ENCODE data around the gene FKBP2.
A peak's percentile ranks its signal among the peaks of the same experiment; 100 is the strongest.

FKBP2 gene

DNA sequence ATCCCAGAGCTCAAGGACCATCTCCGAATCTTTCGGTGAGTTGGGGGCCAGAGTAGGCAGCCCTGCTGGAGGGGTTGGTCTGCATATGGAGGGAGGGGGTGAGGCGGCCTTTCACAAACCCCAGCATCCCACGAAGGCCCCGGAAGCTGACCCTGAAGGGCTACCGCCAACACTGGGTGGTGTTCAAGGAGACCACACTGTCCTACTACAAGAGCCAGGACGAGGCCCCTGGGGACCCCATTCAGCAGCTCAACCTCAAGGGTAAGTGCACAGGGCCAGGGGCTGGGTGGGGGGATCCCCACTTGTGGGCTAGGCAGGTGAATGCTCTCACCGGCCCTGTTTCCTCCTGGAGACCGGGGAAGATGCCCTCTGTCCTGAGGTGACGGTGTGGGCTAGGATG lies 21.1 kb upstream of the FKBP2 start:
- DNase-seq, result no peak

GRCh38 chr11:64220271-64220670 lies 20.6 kb upstream of the FKBP2 start:
- no peak for DNase-seq

DNA sequence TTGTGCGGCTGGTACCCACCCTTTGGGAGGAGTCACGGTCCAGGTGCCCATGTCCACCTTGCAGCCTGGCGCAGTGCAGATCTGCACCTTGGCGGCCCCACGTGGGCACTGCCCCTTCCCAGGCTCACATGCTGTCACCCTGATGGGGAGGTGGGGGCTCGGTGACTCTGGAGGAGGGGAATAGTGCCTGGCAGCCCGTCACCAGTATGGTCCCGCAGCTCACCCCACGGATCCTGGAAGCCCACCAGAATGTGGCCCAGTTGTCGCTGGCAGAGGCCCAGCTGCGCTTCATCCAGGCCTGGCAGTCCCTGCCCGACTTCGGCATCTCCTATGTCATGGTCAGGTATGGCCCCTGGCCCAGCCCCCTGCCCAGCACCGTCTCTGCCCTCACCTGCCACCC lies 20.1 kb upstream of the FKBP2 start:
- DNase-seq, result no peak

DNA sequence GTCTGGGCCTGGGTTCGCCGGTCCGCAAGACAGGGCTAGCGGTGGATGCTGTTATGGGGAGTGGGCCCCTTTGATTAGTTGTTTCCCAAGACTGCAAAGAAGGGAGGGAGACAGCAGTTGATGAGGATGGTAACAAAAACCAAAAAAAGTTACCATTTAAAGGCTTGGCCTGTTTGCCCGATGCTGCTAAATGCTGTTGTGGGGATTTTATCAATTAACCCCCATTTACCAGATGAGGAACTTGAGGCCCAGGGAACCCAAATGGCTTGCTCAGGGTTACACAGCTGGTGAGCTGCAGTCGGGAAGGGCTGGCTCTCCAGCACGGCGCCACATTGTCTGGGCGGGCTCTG lies 18.3 kb upstream of the FKBP2 start:
- no peak for DNase-seq

DNA sequence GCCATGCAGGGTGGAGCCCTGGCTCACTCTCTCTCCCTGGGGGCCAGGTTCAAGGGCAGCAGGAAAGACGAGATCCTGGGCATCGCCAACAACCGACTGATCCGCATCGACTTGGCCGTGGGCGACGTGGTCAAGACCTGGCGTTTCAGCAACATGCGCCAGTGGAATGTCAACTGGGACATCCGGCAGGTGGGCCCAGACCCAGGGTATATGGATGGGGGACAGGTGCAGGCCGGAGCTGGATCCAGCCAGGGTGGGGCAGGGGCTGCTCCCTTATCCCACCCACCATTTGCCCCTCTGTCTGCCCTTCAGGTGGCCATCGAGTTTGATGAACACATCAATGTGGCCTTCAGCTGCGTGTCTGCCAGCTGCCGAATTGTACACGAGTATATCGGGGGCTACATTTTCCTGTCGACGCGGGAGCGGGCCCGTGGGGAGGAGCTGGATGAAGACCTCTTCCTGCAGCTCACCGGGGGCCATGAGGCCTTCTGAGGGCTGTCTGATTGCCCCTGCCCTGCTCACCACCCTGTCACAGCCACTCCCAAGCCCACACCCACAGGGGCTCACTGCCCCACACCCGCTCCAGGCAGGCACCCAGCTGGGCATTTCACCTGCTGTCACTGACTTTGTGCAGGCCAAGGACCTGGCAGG lies 17.8 kb upstream of the FKBP2 start:
- no peak for DNase-seq

- DNase-seq, result no peak
These were observed 16.6 kb upstream of the FKBP2 start for GRCh38 chr11:64224151-64224890.

- DNase-seq, result no peak
These were observed 15.8 kb upstream of the FKBP2 start for GRCh38 chr11:64224891-64225607.

GRCh38 chr11:64225608-64226506 lies 15.0 kb upstream of the FKBP2 start, which contains the start of the genes NUDT22 and TRPT1:
Gene NUDT22 (plus strand): TSS chr11:64226274. CDS start chr11:64226653, 379 bp downstream.
Gene TRPT1 (minus strand): TSS chr11:64226186. CDS start chr11:64225860, 326 bp downstream.
- peak; percentile 69 for DNase-seq

GRCh38 chr11:64226507-64227051 lies 14.3 kb upstream of the FKBP2 start:
- DNase-seq, result no peak

DNA sequence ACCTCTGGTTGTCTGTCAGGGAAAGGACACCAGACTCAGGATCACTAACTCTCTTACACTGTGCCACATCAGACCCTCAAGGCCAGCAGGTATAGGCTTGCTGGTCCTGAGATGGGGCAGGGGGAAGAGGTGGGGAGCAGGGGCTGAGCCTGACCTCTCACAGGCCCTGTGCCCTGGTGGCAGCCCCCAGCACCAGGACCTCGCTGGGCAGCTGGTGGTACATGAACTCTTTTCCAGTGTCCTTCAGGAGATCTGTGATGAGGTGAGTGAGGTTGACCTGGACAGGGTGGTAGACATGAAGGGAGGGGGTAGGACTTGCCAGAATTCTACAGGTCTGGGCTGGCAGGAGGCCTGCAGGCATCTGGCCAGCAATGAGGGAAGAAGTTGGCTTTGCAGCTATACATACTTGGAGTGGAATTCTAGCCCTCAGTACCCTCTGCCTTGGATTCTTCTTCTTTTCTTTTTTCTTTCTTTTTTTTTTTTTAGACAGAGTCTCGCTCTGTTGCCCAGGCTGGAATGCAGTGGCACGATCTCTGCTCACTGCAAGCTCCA lies 13.4 kb upstream of the FKBP2 start:
- no peak for DNase-seq

DNA sequence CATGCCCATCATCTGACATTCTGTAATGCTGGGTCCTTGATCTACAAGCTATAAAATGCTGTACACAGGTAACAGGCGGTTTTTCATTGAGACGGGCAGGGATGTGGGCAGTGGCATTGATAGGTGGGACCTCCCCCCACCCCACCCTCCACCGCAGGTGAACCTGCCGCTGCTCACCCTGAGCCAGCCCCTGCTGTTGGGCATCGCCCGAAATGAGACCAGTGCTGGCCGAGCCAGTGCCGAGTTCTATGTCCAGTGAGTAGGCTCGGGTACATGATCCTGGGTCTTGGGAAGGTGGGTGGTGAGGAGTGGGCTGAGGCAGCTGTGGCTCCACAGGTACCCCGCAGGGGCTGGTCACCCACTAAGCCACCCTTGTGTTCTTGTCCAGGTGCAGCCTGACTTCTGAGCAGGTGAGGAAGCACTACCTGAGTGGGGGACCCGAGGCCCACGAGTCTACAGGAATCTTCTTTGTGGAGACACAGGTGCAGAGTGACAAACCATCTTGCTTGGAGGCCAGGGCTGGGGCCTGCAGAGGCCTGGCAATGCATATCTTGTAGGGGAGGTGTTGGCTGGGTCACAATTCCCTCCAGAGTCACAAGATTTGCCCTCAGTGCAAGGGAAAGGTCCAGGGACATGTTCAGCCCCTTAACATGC lies 11.7 kb upstream of the FKBP2 start:
- DNase-seq, result no peak

DNA sequence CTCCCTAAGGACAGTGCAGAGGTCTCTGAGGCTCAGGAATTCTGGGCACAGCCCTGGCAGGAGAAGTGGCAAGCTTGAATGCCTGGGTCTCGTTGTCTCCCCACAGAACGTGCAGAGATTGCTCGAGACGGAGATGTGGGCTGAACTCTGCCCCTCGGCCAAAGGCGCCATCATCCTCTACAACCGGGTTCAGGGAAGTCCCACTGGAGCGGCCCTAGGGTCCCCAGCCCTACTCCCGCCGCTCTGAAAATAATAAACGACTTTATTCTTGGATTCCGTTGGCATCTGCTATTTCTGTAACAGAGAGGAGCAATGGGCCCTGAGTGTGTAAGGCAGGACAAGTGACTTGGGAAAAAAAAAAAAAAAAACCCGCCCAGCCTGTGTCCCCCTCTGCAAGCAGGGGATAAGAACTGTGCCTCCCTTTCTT lies 11.1 kb upstream of the FKBP2 start:
- DNase-seq, result no peak

DNA sequence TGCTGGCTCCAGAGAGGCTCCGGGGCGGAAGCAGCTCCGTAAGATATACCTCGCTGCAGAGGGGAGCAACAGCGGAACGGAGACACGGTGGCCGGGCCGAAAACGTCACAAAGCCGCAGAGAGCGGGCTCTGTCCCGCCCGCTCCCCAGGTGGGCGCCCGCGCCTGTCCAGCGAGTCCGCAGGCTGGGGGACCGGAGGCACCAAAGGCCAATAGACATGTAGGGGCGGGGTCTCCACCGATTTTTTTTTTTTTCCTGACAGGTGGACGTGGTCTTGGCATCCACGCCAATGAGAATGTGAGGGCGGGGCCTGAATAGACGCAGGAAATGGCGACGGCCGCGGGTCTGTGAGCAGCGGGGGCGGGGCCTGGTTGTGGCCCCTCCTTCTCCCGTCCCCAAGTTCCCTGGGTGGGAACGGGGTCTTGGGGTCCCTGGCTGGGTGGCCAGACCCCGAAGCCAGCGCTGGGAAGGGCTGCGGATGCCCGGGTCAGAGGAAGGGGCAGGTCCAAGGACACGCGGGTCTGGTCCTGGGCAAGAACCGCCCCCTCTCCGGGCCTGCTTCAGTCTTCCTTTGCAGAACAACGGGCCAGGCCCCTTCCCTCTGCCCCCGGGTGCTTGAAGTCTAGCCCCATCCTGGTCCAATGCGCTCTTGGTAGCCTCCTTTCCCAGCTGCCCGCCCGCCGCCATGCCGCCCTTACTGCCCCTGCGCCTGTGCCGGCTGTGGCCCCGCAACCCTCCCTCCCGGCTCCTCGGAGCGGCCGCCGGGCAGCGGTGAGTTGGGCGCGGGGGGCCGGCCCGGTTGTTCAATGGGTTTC lies 10.5 kb upstream of the FKBP2 start, which contains the start of gene DNAJC4:
Gene DNAJC4, plus strand, starts transcription at position 378 of the 814 bp plus-strand sequence. Its CDS starts 307 bp downstream, at position 685.
- DNase-seq, result peak; percentile 71

- no peak for DNase-seq
These were observed 9.9 kb upstream of the FKBP2 start for GRCh38 chr11:64230985-64231365.

DNA sequence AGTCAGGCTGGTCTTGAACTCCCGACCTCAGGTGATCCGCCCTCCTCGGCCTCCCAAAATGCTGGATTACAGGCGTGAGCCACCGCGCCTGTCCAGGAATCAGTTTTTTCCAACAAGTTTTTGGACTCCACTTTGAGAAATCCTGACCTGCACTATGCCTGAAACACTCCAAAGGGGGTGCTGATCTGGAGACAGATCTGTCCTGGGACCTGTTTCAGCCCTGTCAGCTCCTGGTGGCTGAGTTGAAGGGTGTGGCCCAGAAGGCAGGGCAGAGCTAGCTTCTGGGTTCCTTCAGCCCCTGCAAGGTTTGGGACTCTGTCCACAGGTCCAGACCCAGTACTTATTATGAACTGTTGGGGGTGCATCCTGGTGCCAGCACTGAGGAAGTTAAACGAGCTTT lies 9.3 kb upstream of the FKBP2 start:
- DNase-seq, result no peak

DNA sequence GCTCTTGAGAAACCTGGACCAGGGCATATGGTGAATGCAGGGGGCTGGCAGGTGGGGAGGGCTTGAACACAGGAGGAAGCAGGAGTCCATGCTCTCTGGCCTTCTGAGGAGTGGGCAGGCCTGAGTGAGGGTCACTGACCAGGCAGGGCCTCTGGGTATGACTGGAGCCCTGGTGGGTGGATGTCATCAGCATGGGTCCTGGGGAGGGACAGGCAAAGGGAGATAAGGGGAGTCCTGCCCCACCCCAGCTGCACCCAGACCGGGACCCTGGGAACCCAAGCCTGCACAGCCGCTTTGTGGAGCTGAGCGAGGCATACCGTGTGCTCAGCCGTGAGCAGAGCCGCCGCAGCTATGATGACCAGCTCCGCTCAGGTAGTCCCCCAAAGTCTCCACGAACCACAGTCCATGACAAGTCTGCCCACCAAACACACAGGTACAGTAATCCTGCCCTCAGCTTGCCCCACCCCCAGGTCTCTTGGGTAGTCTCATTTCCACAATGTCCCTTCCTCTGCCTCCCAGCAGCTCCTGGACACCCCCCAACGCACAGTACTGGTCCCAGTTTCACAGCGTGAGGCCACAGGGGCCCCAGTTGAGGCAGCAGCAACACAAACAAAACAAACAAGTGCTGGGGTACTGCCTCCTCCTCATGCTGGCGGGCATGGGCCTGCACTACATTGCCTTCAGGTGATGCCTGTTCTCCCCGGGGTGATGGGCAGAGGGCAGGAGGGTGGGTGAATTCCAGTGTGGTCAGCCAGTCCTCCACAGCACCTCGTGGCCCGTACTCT lies 8.5 kb upstream of the FKBP2 start:
- DNase-seq, result no peak

GRCh38 chr11:64232967-64233315 lies 8.0 kb upstream of the FKBP2 start:
- no peak for DNase-seq

DNA sequence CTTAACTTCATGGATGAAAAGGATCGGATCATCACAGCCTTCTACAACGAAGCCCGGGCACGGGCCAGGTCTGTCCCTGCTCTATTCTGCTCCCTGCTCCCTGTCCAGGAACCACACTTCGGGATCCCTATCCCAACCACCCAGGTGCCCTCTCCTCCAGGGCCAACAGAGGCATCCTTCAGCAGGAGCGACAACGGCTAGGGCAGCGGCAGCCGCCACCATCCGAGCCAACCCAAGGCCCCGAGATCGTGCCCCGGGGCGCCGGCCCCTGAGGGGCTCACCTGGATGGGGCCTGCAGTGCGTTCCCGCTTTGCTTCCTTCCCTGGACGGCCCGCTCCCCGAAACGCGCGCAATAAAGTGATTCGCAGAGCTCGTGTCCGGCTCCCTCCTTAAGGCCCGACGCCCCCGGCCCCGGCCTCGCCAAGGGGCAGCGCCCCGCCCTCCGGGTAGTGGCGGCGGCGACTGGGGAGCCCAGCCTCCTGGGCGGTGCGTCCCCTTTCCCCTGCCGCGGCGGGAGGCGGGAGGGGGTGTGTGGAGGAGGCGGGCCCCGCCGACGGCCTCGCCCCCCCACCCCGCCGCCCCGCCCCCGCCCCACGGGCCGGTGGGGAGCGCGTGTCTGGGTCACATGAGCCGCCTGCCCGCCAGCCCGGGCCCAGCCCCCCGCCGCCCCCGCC lies 6.8 kb upstream of the FKBP2 start, which contains the start of gene VEGFB:
Gene VEGFB, plus strand, starts transcription at position 672 of the 674 bp plus-strand sequence. CDS start 250 bp downstream, outside the sequence.
- DNase-seq, result no peak
